ENCODE results near the gene MINAR2. TPM values are rescaled to one million over a fixed set of nuclear protein-coding genes. Genes with fewer than 3 reads are reported as not detected.

MINAR2 gene
- total and polyA plus RNA-seq, 2 experiments from 2014 or later, result not detected

DNA sequence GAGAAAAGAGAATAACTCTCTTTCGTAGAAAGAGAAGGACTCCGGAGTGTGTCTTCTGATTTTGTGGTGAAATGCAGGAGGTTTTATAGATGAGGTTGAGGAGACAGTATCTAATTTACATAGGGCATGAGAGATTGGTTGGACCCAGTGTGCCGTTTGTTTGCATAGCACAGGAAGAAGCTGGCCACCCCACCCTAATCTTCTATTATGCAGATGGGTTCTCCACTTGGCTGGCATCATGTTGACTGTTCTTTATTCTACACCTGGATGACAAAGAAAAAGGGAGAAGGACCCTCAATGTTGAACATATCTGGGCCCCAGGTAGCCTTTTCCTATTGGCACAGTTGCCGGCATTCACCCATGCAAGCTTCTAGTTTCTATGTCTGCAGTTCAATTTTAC is 23.2 kb upstream of the MINAR2 start:
- peak; percentile 41 for DNase-seq (ENCODE audit: low spot score)
- Histone ChIP-seq H3K4me1 (ENCODE audit: insufficient read depth) (peaks cover 38% of the 10 kb centered on the region), H4K20me1 (replicated peaks; ENCODE audit: insufficient read depth) (no peaks in the 10 kb centered on the region), H3K79me2 (replicated peaks; ENCODE audit: insufficient read depth) (no peaks in the 10 kb centered on the region), H3K9me2 (ENCODE audit: insufficient read depth) (no peaks in the 10 kb centered on the region), H3K27me3 (ENCODE audit: insufficient read depth) (no peaks in the 10 kb centered on the region), H3K36me3 (ENCODE audit: insufficient read depth) (no peaks in the 10 kb centered on the region), H2AFZ (no peak overlapping the region), H3F3A (replicated peaks; ENCODE audit: low read depth) (0 out of 2 replicates have a peak, but pooled peaks cover 3% of the 10 kb centered on the region), H3K4me3 (peak overlapping the region; percentile 19; the same call in 1 of the 2 replicates), H3K4me2 (peak overlapping the region; percentile 52), H3K27ac (ENCODE audit: low read depth) (peak overlapping the region; percentile 92)
- peak; percentile 86 for ATAC-seq
- Mint-ChIP-seq H3K9me3 (no peaks in the 10 kb centered on the region), H3K27ac (peak overlapping the region; percentile 91), H3K27me3 (ENCODE audit: insufficient read depth, low read depth, poor library complexity) (no peaks in the 10 kb centered on the region), H3K36me3 (ENCODE audit: low read depth) (peaks cover 25% of the 10 kb centered on the region; the same call in 2 of the 3 replicates), H3K4me3 (peak overlapping the region; percentile 36; the same call in 2 of the 3 replicates), H3K4me1 (peaks cover 46% of the 10 kb centered on the region)
- TF ChIP-seq, protein P1, sequence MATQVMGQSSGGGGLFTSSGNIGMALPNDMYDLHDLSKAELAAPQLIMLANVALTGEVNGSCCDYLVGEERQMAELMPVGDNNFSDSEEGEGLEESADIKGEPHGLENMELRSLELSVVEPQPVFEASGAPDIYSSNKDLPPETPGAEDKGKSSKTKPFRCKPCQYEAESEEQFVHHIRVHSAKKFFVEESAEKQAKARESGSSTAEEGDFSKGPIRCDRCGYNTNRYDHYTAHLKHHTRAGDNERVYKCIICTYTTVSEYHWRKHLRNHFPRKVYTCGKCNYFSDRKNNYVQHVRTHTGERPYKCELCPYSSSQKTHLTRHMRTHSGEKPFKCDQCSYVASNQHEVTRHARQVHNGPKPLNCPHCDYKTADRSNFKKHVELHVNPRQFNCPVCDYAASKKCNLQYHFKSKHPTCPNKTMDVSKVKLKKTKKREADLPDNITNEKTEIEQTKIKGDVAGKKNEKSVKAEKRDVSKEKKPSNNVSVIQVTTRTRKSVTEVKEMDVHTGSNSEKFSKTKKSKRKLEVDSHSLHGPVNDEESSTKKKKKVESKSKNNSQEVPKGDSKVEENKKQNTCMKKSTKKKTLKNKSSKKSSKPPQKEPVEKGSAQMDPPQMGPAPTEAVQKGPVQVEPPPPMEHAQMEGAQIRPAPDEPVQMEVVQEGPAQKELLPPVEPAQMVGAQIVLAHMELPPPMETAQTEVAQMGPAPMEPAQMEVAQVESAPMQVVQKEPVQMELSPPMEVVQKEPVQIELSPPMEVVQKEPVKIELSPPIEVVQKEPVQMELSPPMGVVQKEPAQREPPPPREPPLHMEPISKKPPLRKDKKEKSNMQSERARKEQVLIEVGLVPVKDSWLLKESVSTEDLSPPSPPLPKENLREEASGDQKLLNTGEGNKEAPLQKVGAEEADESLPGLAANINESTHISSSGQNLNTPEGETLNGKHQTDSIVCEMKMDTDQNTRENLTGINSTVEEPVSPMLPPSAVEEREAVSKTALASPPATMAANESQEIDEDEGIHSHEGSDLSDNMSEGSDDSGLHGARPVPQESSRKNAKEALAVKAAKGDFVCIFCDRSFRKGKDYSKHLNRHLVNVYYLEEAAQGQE (IDR thresholded peaks at IDR 0.05; ENCODE audit: unreplicated experiment), result no peak
- TF ChIP-seq, protein P2, sequence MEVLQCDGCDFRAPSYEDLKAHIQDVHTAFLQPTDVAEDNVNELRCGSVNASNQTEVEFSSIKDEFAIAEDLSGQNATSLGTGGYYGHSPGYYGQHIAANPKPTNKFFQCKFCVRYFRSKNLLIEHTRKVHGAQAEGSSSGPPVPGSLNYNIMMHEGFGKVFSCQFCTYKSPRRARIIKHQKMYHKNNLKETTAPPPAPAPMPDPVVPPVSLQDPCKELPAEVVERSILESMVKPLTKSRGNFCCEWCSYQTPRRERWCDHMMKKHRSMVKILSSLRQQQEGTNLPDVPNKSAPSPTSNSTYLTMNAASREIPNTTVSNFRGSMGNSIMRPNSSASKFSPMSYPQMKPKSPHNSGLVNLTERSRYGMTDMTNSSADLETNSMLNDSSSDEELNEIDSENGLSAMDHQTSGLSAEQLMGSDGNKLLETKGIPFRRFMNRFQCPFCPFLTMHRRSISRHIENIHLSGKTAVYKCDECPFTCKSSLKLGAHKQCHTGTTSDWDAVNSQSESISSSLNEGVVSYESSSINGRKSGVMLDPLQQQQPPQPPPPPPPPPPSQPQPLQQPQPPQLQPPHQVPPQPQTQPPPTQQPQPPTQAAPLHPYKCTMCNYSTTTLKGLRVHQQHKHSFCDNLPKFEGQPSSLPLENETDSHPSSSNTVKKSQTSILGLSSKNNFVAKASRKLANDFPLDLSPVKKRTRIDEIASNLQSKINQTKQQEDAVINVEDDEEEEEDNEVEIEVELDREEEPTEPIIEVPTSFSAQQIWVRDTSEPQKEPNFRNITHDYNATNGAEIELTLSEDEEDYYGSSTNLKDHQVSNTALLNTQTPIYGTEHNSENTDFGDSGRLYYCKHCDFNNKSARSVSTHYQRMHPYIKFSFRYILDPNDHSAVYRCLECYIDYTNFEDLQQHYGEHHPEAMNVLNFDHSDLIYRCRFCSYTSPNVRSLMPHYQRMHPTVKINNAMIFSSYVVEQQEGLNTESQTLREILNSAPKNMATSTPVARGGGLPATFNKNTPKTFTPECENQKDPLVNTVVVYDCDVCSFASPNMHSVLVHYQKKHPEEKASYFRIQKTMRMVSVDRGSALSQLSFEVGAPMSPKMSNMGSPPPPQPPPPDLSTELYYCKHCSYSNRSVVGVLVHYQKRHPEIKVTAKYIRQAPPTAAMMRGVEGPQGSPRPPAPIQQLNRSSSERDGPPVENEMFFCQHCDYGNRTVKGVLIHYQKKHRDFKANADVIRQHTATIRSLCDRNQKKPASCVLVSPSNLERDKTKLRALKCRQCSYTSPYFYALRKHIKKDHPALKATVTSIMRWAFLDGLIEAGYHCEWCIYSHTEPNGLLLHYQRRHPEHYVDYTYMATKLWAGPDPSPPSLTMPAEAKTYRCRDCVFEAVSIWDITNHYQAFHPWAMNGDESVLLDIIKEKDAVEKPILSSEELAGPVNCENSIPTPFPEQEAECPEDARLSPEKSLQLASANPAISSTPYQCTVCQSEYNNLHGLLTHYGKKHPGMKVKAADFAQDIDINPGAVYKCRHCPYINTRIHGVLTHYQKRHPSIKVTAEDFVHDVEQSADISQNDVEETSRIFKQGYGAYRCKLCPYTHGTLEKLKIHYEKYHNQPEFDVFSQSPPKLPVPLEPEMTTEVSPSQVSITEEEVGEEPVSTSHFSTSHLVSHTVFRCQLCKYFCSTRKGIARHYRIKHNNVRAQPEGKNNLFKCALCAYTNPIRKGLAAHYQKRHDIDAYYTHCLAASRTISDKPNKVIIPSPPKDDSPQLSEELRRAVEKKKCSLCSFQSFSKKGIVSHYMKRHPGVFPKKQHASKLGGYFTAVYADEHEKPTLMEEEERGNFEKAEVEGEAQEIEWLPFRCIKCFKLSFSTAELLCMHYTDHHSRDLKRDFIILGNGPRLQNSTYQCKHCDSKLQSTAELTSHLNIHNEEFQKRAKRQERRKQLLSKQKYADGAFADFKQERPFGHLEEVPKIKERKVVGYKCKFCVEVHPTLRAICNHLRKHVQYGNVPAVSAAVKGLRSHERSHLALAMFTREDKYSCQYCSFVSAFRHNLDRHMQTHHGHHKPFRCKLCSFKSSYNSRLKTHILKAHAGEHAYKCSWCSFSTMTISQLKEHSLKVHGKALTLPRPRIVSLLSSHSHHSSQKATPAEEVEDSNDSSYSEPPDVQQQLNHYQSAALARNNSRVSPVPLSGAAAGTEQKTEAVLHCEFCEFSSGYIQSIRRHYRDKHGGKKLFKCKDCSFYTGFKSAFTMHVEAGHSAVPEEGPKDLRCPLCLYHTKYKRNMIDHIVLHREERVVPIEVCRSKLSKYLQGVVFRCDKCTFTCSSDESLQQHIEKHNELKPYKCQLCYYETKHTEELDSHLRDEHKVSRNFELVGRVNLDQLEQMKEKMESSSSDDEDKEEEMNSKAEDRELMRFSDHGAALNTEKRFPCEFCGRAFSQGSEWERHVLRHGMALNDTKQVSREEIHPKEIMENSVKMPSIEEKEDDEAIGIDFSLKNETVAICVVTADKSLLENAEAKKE (CRISPR knock-in tag; IDR thresholded peaks at IDR 0.05), result peak; percentile 73

All from GM23338 (cell line).